Measurements from ENCODE around the gene ITPK1. TPM values are rescaled to one million over a fixed set of nuclear protein-coding genes. Genes with fewer than 3 reads are reported as not detected.
A peak's percentile ranks its signal among the peaks of the same experiment; 100 is the strongest.

Gene ITPK1
- polyA plus RNA-seq, 1 of the 3 experiments (the other 2 are of a cell fraction) = 23.2 TPM

- Histone ChIP-seq H3K9ac (no peak overlapping the region), H3F3A (replicated peaks; ENCODE audit: insufficient read depth) (no peaks in the 10 kb centered on the region), H2AFZ (ENCODE audit: low read depth) (no peak overlapping the region), H3K27me3 (ENCODE audit: insufficient read depth) (no peaks in the 10 kb centered on the region), H3K4me2 (no peak overlapping the region), H3K9me2 (no peaks in the 10 kb centered on the region), H3K79me2 (ENCODE audit: insufficient read depth) (no peaks in the 10 kb centered on the region), H3K27ac (ENCODE audit: low read depth in 2 of 2, low read length in 1 of 2) (peak overlapping the region in 1 of 2 experiments; percentile 19; a peak in 1 of 4 replicates), H3K4me1 (ENCODE audit: control insufficient read depth in 1 of 2, insufficient read depth in 2 of 2, low read depth in 1 of 2, low read length in 1 of 2) (peaks cover 0 to 30% of the 10 kb centered on the region in 2 experiments; a peak in 1 of 4 replicates), H3K36me3 (replicated peaks in 1 of 2; ENCODE audit: control insufficient read depth in 1 of 2, insufficient read depth in 2 of 2, low read length in 1 of 2) (peaks cover 0 to 2% of the 10 kb centered on the region in 2 experiments), H3K9me3 (no peaks in the 10 kb centered on the region), H4K20me1 (ENCODE audit: insufficient read depth) (no peaks in the 10 kb centered on the region), H3K4me3 (ENCODE audit: low read depth in 2 of 2, low read length in 1 of 2) (no peak overlapping the region)
- TF ChIP-seq MXI1 (IDR thresholded peaks at IDR 0.05; ENCODE audit: low read depth, low read length) (no peak), ZBTB33 (IDR thresholded peaks at IDR 0.05; ENCODE audit: borderline replicate concordance, low read depth) (no peak), FOXM1 (IDR thresholded peaks at IDR 0.05; ENCODE audit: low read depth) (no peak), POLR2AphosphoS5 (IDR thresholded peaks at IDR 0.05; ENCODE audit: low read depth, low read length) (no peak), GATA2 (CRISPR knock-in tag; IDR thresholded peaks at IDR 0.05) (no peak), SMC3 (IDR thresholded peaks at IDR 0.05; ENCODE audit: low read depth, low read length) (no peak), IRF3 (IDR thresholded peaks at IDR 0.05; ENCODE audit: low read depth, low read length) (no peak), TEAD4 (IDR thresholded peaks at IDR 0.05; ENCODE audit: borderline replicate concordance, insufficient read depth) (no peak), EP300 (IDR thresholded peaks at IDR 0.05; ENCODE audit: borderline replicate concordance in 1 of 2, low read depth in 1 of 2, low read length in 1 of 2) (no peak), TAF1 (IDR thresholded peaks at IDR 0.05; ENCODE audit: borderline replicate concordance, low read depth, low read length) (no peak), GABPA (IDR thresholded peaks at IDR 0.05; ENCODE audit: low read depth) (no peak), CTCF (IDR thresholded peaks at IDR 0.05) (no peak), RAD21 (IDR thresholded peaks at IDR 0.05; ENCODE audit: low read length) (no peak), REST (IDR thresholded peaks at IDR 0.05; ENCODE audit: low read depth, low read length) (no peak), RFX5 (IDR thresholded peaks at IDR 0.05; ENCODE audit: low read length) (no peak), TCF12 (IDR thresholded peaks at IDR 0.05) (no peak), CHD2 (IDR thresholded peaks at IDR 0.05; ENCODE audit: low read length, partially characterized antibody) (no peak), YY1 (IDR thresholded peaks at IDR 0.05; ENCODE audit: low read depth) (no peak), PBX3 (IDR thresholded peaks at IDR 0.05) (no peak)
- ChIA-PET CTCF (interaction anchor here (0.7 to 4.8 kb wide), 5 partner anchors 8 to 241 kb away, joined by 3 to 16 read pairs (median 3); no protein-coding TSS in a partner anchor), POLR2A (interaction anchor here (0.8 to 2.4 kb wide), 9 partner anchors 9 to 250 kb away, joined by 3 to 11 read pairs (median 5); partner anchors contain the start of gene CHGA)
- 72% methylated on average over 4 of the region's 9 CpGs for WGBS (ENCODE audit: low lambda C conversion rate)
- DNase-seq = no peak
Measured at GRCh38 chr14:92938235-92938875, 177.4 kb downstream of the ITPK1 start.

Data from SK-N-SH (cell line).